Stimulated activated CD8-positive, alpha-beta memory T cell treated with anti-CD3 and anti-CD28 coated beads, Interleukin-2, amount 100 ng/mL, for 48 hours (primary cell): ENCODE measurements around the gene HSD11B1.

Experiments
- DNase-seq, 2 donors: peaks; one replicate each; pipeline ENCODE4 v3.0.0-alpha.2; 2020; ENCODE audit warnings: low read depth in 2 of 2

HSD11B1 gene

GRCh38 chr1:209704584-209704983, at the start of gene HSD11B1:
TSS of gene HSD11B1 (plus strand) at chr1:209704846. CDS start at chr1:209704943, 97 bp downstream.
- no peak for DNase-seq

DNA sequence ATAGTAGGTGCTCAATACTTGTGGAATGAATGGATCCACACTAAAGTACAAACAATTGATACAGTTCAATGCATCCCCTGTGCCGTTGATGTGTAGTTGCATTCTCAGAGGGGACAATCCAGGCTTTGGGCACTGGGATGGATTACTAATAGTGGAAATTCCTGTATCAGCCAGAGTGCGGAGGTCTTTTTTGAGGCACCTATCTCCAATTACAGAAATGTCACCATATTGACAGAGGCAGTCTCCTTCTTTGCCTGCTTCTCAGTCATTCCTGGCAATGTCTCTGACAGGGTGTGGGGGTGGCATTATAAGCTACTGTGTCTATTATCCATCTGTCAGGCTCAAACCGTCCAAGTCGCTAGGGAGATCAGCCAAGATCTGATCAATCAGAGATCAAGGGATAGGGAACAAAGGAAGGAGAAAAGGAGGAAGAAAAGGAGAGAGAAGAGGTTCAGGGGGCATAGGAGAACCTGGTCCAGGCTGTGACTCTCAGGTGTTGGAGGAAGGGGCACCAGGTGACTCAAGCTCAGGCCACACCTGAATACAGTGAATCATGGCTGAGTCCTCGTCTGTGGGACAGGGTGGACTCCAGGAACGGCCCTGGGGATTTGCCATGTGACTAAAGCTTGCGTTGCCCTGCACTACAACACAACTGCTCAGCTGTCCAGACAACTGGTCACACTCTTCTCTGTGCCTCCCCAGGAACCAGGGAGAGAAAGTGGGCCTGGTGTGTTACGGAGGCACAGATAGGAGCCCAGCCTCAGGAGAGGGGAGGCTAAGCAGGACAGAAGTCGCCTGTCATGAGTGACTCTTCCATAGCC, 49.0 kb upstream of the HSD11B1 start:
- no peak for DNase-seq

DNA sequence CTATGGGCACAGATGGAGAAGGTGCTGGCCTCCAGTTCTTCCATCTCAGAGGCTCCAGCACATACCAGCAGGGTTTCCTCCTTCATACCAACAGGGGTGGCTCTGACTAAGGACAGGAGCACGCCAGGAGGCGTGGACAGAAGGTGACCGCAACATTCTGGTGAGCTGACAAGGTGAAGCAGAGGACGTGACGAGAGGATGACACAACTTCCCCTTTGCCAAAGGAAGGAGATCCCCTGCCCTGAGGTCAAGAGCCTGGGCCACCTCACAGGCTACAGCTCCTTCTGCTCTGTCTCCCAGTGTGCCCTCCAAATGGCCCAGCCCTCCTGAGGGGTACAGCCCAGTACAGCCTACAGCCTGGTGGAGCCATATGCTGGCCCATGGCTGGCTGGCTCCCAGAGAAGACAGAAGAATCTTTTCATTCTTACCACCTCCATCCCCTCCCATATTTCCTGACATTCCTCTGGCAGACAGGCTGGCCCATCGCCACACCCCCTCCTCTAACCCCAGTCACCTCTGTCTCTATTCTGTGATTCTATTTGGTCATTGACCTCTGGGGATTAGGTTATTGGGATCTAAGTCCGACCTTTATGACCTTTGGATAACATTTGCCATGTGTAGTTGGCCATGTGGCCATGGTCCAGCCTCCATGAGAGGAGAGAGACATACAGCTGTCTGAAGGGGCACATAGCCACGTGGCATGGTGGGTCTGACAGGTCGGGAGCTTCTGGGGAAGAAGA, 47.3 kb upstream of the HSD11B1 start:
- DNase-seq, result no peak

- no peak for DNase-seq
Observed at GRCh38 chr1:209657918-209658317, 46.7 kb upstream of the HSD11B1 start.

DNA sequence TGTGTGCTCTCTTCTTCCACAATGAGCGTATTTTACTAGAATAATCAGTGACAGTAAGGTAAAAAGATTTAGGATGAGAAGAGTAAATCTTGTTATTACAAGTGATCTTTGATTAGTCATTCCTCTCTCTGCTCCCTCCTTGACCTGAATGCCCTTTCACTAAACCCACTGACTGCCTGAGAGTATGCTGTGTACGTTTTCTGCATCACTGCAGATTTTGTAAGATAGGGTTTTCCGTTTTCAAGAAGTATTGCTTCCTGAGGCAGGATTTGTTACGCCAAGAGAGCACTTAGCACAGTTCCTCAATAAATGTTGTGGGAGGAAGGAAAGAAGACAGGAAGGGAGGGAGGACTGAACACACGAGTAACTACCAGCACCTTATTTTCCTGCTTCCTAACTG, 44.7 kb upstream of the HSD11B1 start:
- no peak for DNase-seq

- no peak for DNase-seq
Observed at GRCh38 chr1:209661071-209661470, 43.6 kb upstream of the HSD11B1 start.

- DNase-seq, result no peak
Observed at GRCh38 chr1:209662879-209663327, 41.7 kb upstream of the HSD11B1 start.

DNA sequence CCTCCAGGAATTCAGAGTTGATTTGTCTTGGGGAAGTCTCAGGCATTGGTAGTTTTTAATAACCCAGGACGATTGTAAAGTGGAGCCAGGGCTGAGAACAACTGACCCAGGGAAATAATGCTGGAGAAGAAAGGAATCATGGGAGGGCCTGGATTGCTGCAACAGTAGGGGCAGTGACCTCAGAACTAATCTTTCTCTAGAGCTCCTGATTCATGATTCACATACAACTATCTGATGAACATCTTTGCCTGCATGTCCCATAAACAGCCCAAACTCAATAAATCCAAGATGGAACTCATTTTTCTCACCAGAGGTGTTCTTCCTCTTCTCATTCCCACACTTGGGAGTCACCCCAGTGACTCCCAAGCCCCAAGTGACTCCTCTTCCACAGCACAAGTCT, 37.5 kb upstream of the HSD11B1 start:
- DNase-seq, result no peak

DNA sequence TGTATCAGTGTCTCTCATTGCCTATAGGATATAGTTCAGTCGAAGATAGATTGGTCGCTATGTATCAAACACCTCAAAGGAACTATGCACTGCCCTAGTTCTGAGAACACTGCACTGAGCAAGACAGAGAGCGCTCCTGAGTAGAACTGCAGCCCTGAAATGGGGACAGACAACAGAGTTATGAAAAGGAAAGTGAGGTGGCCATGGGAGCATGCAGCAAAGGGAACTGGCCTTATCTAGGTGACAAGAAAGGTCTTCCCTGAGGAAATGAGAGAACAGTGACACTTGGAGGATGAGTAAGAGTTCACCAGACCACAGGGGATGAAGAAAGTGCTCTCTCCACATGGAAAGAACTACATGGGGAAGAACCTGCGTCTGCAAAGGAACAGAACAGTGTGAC, 36.9 kb upstream of the HSD11B1 start:
- no peak for DNase-seq

DNA sequence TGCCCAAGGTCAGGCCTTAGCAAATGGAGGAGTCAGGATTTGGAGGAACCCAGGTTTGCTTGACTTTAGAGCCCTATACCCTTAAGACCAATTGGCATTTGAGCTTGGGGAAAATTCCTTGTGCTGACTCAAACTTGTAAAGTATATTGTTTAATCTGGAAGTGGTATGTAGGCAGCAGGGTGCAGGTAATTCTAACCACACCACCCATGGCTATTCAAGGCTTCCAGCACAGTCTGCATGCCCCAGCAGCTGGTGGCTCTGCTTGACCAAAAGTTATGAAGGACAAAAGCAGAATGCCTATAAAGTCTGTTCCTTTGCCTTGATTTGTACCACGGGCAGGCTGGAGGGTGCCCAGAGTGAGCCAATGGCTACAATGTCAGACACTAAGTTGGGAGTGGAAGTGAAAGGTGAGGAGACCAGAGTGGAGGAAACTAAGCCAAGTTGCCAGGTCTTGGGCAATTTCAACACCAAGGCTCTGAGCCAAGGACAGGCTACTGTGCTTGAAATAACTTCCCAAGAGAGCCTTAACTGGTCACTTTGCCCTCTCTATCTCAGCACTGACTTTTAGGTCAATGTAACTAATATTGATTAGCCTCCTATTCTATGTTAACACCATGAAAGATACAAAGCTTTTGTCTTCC, 34.1 kb upstream of the HSD11B1 start:
- DNase-seq, result no peak

- no peak for DNase-seq
Observed at GRCh38 chr1:209672705-209673630, 31.7 kb upstream of the HSD11B1 start.

GRCh38 chr1:209673631-209674417, 30.8 kb upstream of the HSD11B1 start:
- no peak for DNase-seq

GRCh38 chr1:209674957-209675564, 29.6 kb upstream of the HSD11B1 start, which contains the start of gene G0S2:
TSS of gene G0S2 (plus strand) at chr1:209675412. CDS start at chr1:209675685, 273 bp downstream.
- DNase-seq, result peak in 1 of 2 donors; percentile 37

- DNase-seq, result no peak
Observed at GRCh38 chr1:209675565-209676154, 29.0 kb upstream of the HSD11B1 start.

- no peak for DNase-seq
Observed at GRCh38 chr1:209678981-209679539, 25.6 kb upstream of the HSD11B1 start.

DNA sequence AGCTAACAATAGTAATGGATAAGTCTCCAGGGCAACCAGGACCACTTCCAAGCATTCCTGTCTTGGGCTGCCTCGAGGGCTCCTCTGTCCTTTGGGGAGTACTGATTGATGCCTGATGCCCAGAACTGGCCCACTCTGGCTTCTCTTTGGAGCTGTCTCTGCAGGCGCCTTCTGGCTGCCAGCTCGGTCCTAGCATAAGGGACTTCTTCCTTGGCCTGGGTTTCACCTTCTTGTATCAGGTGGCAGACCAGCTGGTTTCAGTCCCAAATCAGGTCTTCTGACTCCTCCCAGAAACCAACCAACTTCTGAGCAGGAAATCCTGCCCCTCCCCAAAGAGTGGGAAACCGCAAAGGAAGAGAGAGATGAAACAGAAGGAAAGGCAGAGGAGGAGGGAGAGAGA, 18.8 kb upstream of the HSD11B1 start:
- no peak for DNase-seq

- DNase-seq, result no peak
Observed at GRCh38 chr1:209686322-209686721, 18.3 kb upstream of the HSD11B1 start.

- DNase-seq, result no peak
Observed at GRCh38 chr1:209688746-209689234, 15.9 kb upstream of the HSD11B1 start.

GRCh38 chr1:209689477-209689876, 15.2 kb upstream of the HSD11B1 start:
- DNase-seq, result no peak
